Hematopoietic multipotent progenitor cell treated with erythropoietin and hydrocortisone succinate and interleukin-3 and kit ligand, for 17 days (in vitro differentiated cells): Measurements from ENCODE around the gene NSUN4.

Experiments used
- DNase-seq: peaks from one replicate; pipeline ENCODE4 v3.0.0-alpha.2; 2015; ENCODE audit warnings: low spot score

NSUN4 gene

GRCh38 chr1:46406881-46407608 is 66.4 kb downstream of the NSUN4 start:
- no peak for DNase-seq

DNA sequence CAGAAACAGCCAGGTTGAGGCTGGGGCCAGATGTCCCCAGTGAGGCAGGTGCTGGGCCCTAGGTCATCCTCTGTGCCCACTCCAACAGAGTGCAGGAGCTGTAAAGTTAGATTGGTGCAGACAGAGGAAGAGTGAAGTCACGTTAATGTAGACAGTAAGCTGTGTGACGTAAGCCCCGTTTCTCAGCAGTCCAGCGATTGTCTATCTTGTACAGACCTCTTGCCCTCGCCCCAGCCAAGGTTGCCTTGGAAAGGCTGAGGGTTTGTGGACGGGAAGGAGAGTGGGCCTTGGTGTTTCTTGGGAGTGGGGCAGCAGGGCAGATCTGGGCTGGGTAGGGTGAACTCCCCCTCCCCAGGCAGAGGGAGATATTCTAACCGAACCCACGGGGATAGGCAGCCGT is 67.0 kb downstream of the NSUN4 start:
- no peak for DNase-seq

GRCh38 chr1:46408356-46409062 is 67.9 kb downstream of the NSUN4 start:
- no peak for DNase-seq

GRCh38 chr1:46409063-46409372 is 68.4 kb downstream of the NSUN4 start:
- DNase-seq, result no peak

DNA sequence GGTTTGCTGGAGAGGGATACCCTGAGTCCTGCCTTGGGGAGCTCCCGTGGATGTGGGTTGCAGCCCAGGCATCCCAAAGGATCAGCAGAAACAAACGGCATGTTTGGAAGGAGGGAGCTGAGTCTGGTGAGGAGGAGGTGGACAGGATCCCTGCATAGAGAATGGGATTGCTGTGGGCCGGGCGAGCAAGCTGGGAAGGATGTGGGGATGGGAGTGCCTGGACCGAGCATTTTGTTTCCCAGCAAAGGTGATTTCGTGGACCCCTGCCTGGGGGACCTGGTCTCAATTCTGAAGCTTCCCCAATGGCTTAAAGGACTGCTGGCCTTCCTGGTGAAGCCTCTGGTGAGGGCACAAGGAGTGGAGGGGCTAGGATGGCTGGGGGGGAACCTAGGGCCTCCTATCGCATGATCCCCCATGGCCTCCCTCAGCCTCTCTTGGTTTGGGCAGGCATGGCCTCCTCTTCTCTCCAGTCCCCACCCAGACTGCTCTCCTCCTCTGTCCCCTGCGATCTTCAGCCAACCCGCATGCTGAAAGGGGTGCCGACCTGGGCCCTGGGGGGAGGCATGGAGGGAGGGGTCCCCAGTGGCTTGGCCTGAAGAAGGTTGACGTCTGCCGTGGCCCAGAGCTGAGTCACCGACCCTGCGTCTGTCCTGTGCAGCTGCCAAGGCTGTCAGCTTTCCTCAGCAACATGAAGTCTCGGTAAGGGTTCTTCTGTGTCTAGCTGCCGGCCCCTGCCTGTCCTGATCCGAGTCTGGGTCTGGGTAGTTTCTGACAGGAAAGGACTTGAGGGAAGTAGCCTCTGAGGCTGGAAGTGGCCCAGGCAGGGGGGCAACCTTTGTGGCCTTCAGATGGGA is 69.8 kb downstream of the NSUN4 start:
- DNase-seq, result no peak

- no peak for DNase-seq
Observed at GRCh38 chr1:46411010-46411405, 70.4 kb downstream of the NSUN4 start.
